H54 (cell line): Measurements from ENCODE around the gene RB1.

ENCODE experiments used
- DNase-seq: peaks from one replicate; pipeline ENCODE4 v3.0.0; 2011; ENCODE audit warnings: low spot score, mixed read lengths; ENCODE audit not compliant: insufficient read length
- FAIRE-seq: peaks from 3 replicates; lab custom pipeline; 2011; peaks lifted over from hg19 to GRCh38; lab: Jason Lieb, UNC
- POLR2A ChIP-seq: IDR thresholded peaks from 2 replicates; pipeline ENCODE4 v1.6.1; 2011; ENCODE audit warnings: low read depth, mild to moderate bottlenecking, low read length

Gene RB1

GRCh38 chr13:48501705-48502104, 198.2 kb downstream of the RB1 start:
- no peak for FAIRE-seq
- no peak for TF ChIP-seq POLR2A
- no peak for DNase-seq

DNA sequence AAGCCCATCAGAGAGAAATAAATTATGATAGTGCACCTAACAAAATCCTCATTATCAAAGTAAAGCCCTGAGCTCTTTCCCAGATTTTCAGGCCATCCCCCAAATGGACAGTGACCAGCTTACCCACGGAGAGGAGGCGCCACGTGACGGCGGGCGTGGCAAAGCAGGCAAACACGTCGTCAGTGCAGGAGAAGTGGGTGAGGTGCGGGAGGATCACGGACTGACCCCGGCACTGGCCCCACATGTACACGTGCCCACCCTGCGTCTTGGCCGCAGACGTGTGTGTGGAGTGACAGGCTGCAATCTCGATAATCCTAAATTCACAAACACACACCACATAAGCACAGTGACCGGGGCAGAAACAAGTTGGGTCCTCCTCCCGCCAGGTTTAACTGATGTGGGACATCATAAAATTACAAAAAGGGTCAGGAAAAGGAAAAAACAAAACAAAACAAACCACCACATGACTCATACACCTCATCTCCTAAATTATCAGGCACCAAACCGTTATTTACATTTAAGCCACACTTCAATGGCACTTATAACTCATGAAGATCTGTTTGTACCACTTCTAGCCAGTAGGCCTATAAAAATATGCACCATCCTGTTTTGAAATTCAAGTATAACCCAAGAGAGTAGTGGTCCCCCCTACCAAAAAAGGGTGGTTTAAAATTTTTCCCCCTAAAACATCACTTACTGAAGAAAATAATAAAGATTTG, 199.2 kb downstream of the RB1 start:
- FAIRE-seq: no peak
- no peak for TF ChIP-seq POLR2A

GRCh38 chr13:48504606-48505005, 201.1 kb downstream of the RB1 start:
- TF ChIP-seq POLR2A: no peak
- DNase-seq (no peak), FAIRE-seq (no peak)

More for the DNA sequence above, 199.2 kb downstream of the RB1 start:
- DNase-seq: no peak

GRCh38 chr13:48505012-48505411, 201.5 kb downstream of the RB1 start:
- TF ChIP-seq POLR2A: no peak
- DNase-seq (no peak), FAIRE-seq (no peak)

DNA sequence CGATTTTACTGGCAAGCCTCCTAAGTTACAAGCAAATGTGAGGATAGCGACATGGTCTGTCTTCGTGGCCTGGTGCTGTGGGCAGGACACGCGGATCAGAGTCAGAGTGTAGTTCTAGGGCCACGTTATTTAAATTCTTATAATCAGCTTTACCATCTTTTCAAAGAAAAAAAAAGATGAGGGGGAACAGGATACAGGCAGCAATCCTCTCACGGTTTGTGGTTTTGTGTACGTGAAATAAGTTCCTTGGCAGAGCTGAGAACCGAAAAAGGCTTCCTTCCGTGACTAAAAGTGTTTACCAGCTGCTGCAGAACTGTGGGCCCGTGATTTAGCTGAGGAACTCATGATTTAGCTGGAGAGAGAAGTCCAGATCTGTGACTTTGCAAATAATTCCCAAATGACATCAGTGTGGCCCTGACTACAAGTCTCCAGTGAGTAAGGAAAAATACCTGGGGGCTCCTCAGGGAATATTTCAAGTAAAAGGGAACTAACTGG, 202.1 kb downstream of the RB1 start:
- TF ChIP-seq POLR2A: no peak
- FAIRE-seq (no peak), DNase-seq (no peak)

- DNase-seq (no peak), FAIRE-seq (no peak)
- no peak for TF ChIP-seq POLR2A
Measured at GRCh38 chr13:48506092-48506701, 202.6 kb downstream of the RB1 start.

- FAIRE-seq (no peak), DNase-seq (no peak)
- TF ChIP-seq POLR2A: no peak
Measured at GRCh38 chr13:48507021-48507420, 203.5 kb downstream of the RB1 start.

DNA sequence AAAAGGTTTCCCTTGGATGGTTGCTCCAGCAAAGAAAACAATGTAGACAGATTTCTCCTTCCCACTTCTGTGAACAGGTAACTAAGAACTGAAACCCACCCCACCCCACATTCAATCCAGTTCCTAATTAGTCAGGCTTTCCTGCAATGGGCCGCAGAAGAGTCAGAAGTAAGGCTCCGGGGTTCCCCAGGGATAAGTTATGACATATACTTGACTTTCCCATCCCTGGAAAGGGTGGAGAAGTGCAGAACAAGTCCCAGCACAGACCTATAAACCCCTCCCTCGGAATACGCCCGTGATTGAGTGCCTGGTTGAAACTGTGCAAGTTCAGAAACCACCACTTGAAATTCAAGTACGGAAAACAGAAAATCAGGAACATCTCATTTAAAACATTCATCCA, 204.5 kb downstream of the RB1 start:
- no peak for DNase-seq
- FAIRE-seq: no peak
- TF ChIP-seq POLR2A: no peak

GRCh38 chr13:48510698-48511097, 207.1 kb downstream of the RB1 start:
- FAIRE-seq (no peak), DNase-seq (no peak)
- no peak for TF ChIP-seq POLR2A

GRCh38 chr13:48511621-48512230, 208.2 kb downstream of the RB1 start:
- no peak for FAIRE-seq
- no peak for DNase-seq
- TF ChIP-seq POLR2A: no peak

DNA sequence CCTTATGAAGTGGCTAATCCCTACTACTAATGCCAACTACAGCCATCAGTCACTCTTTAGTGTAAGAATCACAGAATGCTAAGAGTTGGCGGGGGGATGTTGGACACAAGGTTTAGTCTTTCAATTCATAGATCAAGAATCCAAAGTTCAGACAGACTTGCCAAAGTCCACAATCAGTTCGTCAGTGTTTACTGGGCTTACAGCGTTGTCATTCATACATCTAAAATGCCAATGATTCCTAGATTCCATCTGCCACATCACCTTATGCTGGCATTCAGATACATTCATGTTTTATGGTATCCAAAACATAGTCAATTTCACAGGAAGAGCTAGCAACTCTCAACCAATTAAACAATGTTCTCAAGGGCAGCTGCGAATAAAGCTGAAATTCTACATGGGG, 211.2 kb downstream of the RB1 start:
- no peak for TF ChIP-seq POLR2A
- DNase-seq (no peak), FAIRE-seq (no peak)

- DNase-seq: no peak
- no peak for FAIRE-seq
- no peak for TF ChIP-seq POLR2A
Measured at GRCh38 chr13:48515732-48516131, 212.2 kb downstream of the RB1 start.

DNA sequence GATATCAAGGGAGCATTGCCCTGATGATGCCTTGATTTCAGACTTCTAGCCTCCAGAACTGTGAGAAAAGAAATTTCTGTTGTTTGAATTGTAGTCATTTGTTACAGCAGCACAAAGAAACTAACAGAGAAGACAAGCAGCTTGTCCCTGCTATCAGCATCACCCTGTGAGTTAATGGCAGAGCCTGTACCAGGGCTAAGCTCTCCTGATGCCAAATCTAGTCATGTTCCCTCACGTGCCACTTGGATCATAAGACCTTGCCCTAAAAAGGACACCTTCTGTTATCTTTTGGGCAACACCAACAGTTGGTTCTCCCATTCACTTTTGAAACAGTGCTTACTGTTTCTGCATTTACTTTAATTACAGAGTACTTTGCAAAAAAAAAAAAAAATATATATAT, 214.5 kb downstream of the RB1 start:
- FAIRE-seq (no peak), DNase-seq (no peak)
- TF ChIP-seq POLR2A: no peak

- DNase-seq: no peak
- FAIRE-seq: no peak
- no peak for TF ChIP-seq POLR2A
Measured at GRCh38 chr13:48526286-48526685, 222.7 kb downstream of the RB1 start.
